T1000 (cell line): ENCODE measurements around the gene MDM4.
"Not testable (repeated sequence)": the region's sequence is repeated elsewhere in the genome, so short reads cannot be mapped to it uniquely, and the experiment has no call there.

Experiments
- DNase-seq: peaks from one replicate; lab custom pipeline; 2025; ENCODE audit warnings: mixed read lengths; lab: John Stamatoyannopoulos, UW

Gene MDM4

DNA sequence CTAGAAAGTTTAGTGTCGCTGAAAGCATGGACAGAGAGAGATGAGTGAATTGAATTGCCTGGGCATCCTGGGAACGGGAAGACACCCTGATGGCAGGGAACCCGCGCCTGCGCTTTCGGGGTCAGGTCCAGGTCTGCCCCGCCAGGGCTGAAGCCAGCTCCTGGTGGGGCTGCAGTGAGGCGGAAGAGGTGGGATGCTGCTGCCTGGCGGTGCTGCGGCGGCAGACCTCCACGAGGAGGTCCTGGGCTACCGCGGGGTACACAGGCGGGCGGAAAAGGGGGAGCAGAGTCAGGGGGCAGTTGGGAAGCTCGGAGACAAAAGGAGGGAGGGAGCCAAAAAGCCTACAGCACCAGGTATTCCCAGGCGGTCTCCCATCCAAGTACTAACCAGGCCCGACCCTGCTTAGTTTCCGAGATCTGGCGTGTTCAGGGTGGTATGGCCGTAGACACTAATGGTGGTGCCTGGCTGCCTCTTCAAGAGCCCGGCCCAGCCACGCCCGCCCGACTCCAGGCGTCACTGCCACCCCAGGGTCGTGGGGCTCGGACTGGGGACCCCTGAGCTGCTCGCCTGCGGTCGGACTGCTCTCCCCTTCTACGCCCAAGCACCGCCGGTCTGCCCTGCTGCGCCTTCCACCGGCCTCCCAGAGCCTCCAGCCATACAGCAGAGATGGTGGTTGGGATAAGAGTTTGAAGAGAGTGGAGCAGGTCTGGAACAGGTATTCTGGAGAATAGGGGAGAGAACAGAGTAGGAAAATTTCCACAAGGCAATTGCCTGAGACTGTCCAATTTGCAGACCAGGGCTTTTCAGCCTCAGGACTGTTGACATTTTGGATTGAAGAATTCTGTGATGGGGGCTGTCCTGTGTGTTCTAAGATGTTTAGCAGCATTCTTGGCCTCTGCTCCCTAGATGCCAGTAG, 46.1 kb downstream of the MDM4 start:
- DNase-seq = no peak

GRCh38 chr1:204563307-204563706, 47.1 kb downstream of the MDM4 start:
- DNase-seq = no peak

GRCh38 chr1:204563780-204564179, 47.6 kb downstream of the MDM4 start:
- no peak for DNase-seq

DNA sequence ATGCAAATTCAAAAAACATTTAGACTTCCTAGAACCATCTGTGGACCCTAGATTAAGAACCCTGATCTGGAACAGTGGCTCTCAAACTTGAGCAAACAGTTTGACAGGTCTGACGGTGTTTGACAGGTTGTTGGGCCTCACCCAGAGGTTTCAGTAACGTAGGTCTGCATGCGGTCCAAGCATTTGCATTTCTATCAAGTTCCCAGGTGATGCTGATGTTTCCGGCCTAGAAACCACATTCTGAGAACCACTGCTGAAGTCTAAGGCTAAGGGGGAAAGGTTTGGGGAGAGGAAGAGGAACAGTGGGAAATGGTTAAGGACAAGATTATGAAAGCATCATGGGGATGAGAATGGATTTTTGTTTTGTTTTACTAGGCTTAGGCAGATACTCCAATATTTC, 48.6 kb downstream of the MDM4 start:
- no peak for DNase-seq

DNA sequence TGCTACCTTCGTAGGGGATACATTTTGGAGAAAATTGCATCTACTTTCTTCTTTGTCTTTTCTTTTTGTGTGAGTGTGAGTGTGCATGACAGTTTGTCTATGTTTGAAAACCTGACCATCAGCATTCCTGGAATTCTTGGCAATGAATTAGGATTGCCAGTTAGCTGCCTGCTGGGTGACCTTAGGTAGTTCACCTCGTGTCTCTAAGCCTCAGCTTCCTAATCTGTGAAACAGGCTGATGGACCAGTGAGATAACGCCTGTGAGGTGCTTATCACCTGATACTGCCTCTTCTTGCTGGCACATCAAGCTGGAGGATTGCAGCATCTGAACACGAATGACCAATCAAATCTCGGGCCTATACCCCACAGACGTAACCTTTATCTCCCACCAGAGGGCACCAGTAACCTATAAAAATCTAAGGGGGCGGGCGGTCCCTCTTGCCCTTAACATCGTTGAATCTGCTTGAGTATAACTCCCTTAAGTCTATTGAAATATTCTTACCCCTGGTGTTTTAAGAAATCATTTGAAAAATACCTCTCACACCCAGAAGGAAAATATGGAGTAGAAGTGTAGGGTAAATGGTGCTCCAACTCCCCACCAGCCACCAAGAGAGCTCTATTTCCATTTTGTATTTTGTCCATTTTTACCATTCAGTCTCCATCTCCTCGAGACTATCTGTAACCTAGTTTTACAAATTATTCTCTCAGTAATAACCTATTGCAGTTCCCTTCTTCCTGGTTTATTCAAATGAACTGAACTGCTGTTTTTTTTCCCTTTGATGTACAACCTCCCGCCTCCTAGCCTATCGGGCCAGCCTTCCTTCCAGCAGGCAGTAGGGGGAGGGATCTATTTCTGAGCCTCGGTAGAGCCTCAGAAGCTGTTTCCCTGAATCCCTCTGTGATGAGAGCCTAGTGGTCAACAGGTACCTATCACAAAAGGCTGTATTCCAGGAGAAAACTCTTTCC, 49.7 kb downstream of the MDM4 start:
- DNase-seq = peak; percentile 19

DNA sequence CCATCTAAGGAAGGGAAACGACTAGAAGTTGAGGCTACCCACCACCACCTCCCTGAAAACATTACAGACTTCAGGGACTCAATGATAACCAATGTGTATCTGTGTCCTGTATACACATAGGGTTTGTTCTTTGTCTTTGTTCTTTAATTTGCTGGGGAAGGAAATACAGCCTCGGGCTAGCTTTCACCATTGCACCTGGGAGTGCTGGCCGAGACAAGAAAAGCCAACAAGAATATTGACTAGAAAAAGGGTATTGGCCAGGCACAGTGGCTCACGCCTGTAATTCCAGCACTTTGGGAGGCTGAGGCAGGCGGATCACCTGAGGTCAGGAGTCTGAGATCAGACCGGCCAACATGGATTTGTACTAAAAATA, 50.4 kb downstream of the MDM4 start:
- no peak for DNase-seq

DNA sequence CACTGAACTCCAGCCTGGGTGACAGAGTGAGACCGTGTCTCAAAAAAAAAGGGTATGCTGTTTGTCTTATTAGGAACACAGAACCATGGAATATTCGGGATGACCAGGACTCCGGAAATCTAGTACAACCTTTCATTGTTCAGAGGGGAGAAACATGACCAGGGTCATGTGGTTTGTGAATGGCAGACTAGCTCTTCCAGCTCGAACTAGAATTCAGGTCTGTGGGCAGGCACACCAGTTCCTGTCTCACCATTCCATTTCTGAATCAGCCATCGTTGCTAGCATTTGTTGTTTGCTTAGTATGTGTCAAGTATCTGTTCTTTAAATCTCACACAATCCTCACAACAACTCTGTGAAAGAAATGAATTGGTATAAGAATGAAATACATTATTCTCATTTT, 50.9 kb downstream of the MDM4 start:
- DNase-seq = no peak

DNA sequence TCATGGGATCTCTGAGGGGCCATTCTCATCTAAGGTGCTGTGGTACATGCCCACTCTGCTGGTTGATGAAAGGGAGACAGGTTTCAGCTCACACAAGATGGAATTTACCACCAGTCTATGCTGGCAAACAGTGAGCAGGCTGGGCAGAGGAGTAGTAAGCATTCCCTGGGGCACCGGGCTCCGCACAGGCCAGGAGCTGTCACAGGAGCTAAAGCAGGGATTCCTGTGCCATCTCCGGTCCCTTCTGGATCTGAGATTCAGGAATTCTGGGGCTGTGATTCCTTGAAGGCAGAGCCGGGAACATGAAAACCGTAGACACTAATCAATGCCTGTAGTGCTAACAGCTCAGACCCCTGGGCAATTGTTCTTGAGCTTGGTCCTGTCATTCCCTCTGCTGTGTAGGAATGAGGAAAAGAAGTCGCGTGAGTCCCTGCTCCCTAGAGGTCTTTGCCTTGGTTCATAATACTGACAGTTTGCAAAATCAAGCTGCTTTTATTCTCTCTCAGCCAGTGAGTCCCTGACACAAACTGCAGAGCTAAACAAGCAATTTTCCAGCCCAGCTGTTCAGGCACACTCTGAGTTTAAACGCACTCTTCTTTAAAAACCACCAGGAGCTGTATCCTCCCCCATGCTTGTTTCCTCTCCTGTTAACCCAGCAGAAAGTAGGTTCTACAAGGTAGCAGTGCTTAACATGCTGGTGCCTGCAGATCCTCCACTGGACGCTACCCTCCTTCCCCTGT, 52.5 kb downstream of the MDM4 start:
- no peak for DNase-seq

- no peak for DNase-seq
Observed at GRCh38 chr1:204569478-204569877, 53.3 kb downstream of the MDM4 start.

DNA sequence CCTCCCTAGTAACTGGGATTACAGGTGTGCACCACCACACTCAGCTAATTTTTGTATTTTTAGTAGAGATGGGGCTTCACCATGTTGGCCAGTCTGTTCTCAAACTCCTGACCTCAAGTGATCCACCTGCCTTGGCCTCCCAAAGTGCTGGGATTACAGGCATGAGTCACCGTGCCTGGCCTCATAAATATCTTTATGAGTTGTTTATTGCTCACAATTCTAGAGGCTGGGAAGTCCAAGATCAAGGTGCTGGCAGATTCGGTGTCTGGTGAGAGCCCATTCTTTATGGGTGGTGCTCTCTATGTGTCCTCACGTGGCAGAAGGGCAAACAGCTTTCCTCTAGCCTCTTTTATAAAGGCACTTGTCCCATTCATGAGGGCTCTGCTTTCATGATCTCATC, 53.8 kb downstream of the MDM4 start:
- DNase-seq = not testable (repeated sequence)

GRCh38 chr1:204571128-204571527, 54.9 kb downstream of the MDM4 start:
- no peak for DNase-seq

GRCh38 chr1:204571631-204572030, 55.4 kb downstream of the MDM4 start:
- no peak for DNase-seq

DNA sequence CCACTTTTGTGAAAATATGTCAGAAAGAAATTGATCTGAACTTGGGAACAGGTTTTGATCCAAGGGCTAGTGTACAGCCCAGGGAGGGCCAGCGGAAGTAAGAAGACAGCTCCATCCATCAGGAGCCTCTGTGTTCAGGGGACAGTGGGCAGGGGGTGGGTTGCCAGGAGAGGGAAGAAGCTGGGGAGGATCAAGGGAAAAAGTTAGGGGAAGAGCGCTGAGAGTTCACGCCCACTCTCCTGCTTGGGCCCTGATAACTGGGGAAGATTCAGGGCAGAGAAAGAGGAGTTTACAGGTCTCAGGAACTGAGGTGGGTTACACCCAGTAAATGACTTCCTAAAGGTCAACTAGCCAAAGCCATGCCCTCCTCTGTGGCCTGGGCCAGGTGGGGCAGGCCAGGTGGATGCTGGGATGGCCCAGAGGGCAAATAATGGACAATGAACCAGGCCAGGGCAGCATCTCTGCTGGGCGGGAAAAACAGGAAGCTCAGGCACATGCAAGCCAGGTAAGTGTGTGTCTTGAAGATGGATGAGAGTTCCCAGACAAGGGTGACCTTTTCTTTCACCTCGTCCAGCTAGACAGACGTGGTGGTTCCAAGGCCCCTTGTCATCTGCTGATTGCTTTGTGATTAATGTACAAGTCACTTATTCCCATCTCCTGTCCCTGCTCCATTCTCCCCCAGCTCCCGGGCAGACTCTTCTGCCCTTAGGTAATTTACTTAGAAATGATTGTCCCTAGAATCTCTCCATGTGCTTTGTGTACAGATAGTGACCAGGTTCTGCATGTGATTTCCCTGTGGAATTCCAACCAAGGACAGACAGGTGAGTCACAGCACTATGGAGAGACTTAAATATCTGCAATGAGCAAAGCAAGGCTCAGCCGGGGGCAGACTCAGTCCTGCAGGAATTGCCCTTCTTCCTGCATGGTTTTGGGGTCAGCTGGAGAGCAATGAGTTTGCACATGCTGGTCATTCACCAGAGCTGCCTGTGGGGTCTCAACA, 57.0 kb downstream of the MDM4 start:
- DNase-seq = no peak

DNA sequence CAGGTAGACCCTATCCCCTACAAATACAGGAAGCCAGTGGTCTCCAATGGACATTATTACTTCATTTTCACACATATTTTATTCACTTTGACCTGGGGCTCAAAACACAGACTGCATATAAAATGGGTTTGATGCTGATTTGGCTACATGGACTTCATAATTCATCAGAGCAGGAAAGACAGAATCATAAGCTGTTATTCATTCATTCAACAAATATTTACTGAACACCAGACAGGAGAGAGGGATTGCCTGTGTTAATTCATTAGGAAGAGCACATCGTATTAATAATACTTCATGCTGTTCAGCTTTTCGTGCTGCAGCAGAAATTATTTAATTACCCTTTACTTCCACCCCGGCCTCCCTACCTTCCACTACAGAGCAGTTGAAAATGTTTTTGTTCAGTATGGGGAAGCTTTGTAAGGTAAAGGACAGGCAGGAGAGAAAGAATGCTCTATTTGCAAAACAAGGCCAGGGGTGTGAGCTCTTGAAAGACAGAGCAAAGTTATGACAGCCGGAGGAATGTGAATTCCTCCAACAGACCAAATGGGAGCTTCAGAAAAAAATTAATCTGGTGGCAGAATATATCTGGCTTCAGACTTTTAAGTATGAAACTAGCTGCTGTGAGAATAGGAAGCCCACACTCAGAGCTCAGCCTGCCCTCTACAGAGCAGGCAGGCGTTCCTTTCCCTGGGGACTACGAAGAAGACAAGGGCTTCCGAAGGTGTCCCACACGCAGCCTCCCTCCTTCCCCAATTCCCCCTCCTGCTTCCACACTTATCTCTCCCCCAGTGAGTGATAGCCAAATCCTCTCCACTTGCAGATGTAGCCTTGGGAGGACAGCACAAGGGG, 58.0 kb downstream of the MDM4 start:
- no peak for DNase-seq

GRCh38 chr1:204574865-204575163, 58.6 kb downstream of the MDM4 start:
- DNase-seq = no peak

DNA sequence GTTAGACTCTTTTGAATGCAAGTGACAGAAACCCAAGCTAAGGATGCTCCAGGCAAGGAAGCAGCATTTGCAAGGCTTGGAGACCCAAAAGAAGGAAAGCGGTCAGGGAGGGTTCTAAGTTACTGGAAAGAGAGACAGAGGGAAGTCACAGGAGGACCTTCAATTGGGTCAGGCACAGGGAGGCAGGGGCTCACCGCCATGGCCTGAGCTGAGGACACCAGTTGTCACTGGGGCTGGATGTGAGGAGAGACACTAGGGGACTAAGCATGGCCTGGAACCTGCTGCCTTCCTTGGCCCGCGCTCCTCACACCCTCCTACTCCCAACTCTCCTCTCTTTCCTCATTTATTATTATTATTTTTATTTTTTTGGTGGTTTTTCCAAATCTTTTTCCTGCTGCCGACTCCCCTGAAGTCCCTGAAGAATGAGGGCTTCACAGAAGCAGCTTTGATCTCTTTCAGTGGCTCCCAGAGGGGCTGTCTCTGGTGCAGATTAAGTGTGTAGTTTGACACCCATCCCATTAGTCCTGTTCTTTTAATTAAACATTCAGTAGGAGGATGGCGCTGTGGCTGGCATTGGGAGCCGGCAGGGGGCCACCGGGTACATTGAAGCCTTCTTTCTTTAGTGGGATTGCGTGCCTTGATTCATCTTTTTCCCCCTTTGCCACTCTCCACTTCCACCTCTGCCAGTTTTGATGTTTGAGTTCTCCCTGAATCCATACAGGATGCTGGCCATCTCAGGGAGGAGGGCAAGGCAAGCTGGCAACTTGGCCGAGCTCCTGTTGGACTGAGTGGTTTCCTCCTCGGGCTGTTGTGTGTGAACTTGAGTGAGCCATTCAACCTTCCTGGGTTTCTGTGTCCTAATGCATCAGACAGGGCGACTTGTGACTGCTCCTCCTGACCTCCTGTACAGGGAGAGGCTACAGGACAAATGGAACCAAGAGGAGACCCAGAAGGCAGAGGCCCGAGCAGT, 59.3 kb downstream of the MDM4 start:
- no peak for DNase-seq

- no peak for DNase-seq
Observed at GRCh38 chr1:204576422-204576821, 60.2 kb downstream of the MDM4 start.

DNA sequence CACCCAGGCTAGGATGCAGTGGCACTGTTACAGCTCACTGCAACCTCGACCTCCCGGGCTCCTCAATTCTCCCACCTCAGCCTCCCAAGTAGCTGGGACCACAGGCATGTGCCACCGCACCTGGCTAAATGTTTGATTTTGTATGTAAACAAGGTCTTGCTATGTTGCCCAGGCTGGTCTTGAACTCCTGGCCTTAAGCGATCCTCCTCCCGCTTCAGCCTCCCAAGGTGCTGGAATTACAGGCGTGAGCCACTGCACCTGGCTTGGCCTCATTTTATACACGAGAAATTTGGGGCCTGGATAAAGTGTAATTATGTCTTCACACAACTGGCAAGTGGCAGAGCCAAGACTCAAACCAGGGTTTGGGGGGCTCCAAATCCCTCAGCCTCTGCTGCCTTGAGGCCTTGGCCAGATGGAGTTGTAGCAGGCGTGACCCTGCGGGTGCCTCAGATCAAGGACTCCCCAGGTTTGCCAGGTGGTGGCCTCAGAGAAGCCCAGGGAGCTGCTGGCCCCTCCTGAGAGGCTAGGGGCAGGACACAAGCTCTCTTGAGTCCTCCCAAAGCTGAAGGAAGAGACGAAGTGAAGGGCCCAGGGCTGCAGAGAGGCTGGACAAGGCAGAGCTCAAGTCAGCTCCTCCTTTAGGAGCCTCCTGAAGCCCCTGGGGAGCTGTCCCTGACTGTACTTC, 61.7 kb downstream of the MDM4 start:
- DNase-seq = no peak
